Measurements from ENCODE around the gene LRFN4. TPM values are rescaled to one million over a fixed set of nuclear protein-coding genes. Genes with fewer than 3 reads are reported as not detected.

The LRFN4 gene
- total and polyA plus RNA-seq, 2 of the 8 experiments (the other 6 are each of a cell fraction or from before 2014, with no cell fraction given) = 49.8 to 64.3 TPM

- TF ChIP-seq CHD7 (IDR thresholded peaks at IDR 0.05; ENCODE audit: insufficient replicate concordance, low read length) = no peak
- no peak for TF ChIP-seq TAF1 (IDR thresholded peaks at IDR 0.05; ENCODE audit: low read depth, low read length)
- TF ChIP-seq EZH2 (IDR thresholded peaks at IDR 0.05; ENCODE audit: low read depth, low read length, severe bottlenecking) = no peak
- no peak for TF ChIP-seq RFX5 (IDR thresholded peaks at IDR 0.05; ENCODE audit: borderline replicate concordance, low read depth, low read length)
Observed at GRCh38 chr11:66864924-66865697, 8.2 kb downstream of the LRFN4 start (continued).

All from H1 (cell line).